NCI-H82 (cell line): Measurements from ENCODE around the gene ZDHHC18.

Experiments
- DNase-seq: peaks from one replicate; lab custom pipeline; 2025; lab: John Stamatoyannopoulos, UW

The ZDHHC18 gene

GRCh38 chr1:26900815-26901511, 74.5 kb downstream of the ZDHHC18 start:
- DNase-seq = no peak
